ENCODE data around the gene SEC14L5. TPM values are rescaled to one million over a fixed set of nuclear protein-coding genes. Genes with fewer than 3 reads are reported as not detected.
"Not testable (repeated sequence)": the region's sequence is repeated elsewhere in the genome, so short reads cannot be mapped to it uniquely, and the experiment has no call there.

SEC14L5 gene
- total RNA-seq, 1 donor from 2014 or later: under 0.01 TPM

GRCh38 chr16:5036228-5037156 lies 78.4 kb downstream of the SEC14L5 start:
- DNase-seq (ENCODE audit: low read depth in 2 of 2): no peak

GRCh38 chr16:5040451-5040850 lies 82.3 kb downstream of the SEC14L5 start:
- DNase-seq (ENCODE audit: low read depth in 2 of 2): no peak

DNA sequence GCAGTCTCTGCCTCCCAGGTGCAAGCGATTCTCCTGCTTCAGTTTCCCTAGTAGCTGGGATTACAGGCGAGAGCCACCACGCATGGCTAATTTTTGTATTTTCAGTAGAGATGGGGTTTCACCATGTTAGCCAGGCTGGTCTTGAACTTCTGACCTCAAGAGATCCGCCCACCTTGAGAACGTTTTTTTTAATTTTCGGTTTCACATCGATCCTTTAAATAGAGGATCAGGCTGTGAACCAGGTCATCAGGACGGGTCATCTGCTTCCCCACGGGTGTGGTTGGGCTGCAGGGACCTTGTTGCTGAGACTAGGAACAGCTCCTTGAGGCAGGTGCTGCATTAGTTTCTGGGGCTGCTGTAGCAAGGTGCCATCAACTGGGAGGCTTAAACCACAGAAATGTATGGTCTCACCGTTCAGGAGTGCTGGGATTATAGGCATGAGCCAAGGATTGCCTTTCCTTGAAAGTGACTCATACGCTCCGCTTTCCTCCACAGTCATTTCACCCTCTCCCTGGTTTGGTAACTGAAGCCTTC lies 83.5 kb downstream of the SEC14L5 start:
- no peak for DNase-seq (ENCODE audit: low read depth in 2 of 2)

- no peak for DNase-seq (ENCODE audit: low read depth in 2 of 2)
Observed at GRCh38 chr16:5042574-5043171, 84.5 kb downstream of the SEC14L5 start.

DNA sequence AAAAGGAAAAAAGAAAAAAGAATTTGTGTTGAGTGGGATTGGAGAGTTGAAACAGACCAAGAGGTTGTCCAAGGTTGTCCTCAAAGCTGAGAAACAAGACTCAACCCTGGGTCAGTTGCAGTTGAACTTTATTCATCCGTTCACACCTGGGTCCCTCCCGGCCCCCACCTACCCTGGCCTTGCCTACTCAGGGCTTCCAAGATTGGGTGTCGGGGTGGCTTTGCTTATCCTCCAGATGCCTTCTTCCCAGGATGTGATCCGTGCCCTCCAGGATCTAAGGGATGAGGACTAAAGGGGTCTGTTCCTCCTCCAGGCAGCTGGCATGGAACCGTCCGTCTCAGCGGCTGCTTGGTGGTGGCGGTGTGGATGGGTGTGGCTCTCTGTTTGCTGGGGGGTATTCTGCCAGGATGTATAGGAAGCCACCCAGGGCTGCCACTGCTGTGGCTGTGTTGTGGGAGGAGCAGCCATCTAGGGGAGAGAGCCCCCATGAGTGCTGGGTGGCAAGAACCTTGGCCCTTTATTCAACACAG lies 85.9 kb downstream of the SEC14L5 start:
- DNase-seq (ENCODE audit: low read depth in 2 of 2): no peak

GRCh38 chr16:5044581-5044980 lies 86.5 kb downstream of the SEC14L5 start:
- not testable (repeated sequence) for DNase-seq (ENCODE audit: low read depth in 2 of 2)

DNA sequence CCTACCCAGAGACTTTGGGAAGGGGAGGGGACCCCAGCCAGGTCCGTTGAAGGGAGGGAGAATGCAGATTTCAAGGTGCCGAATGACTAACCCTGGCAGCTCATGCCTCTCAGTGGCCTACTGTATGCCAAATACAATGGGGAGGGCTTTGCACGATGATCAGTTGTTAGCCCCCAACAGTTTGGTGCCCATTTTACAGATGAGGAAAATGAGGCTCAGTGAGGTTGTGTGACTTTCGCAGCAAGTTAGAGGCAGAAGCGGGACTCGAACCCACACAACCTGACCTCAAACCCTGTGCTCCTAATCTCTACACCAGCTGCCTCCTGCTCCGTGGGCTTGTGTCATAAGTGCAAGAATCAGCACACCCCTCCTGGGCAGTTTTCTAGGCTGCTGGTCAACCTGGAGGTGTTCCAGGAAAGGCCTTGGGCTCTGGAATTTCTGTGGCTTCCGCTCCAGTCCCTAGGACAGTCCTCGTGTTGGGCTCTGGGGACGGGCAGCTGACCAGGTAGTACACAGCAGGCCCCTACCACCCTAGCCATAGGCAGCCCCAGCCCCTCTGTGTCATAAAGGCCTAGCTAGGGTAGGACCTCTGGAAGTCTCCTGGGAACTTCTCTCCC lies 87.5 kb downstream of the SEC14L5 start:
- no peak for DNase-seq (ENCODE audit: low read depth in 2 of 2)

- DNase-seq (ENCODE audit: low read depth in 2 of 2): no peak
Observed at GRCh38 chr16:5046914-5047313, 88.8 kb downstream of the SEC14L5 start.

GRCh38 chr16:5054876-5055865 lies 97.0 kb downstream of the SEC14L5 start:
- no peak for DNase-seq (ENCODE audit: low read depth in 2 of 2)

- peak; percentile 31 to 52 for DNase-seq (ENCODE audit: low read depth in 2 of 2)
Observed at GRCh38 chr16:5056352-5056751, 98.2 kb downstream of the SEC14L5 start.

- DNase-seq (ENCODE audit: low read depth in 2 of 2): peak; percentile 34 to 67
Observed at GRCh38 chr16:5058476-5058875, 100.3 kb downstream of the SEC14L5 start.

GRCh38 chr16:5059386-5060072 lies 101.4 kb downstream of the SEC14L5 start:
- no peak for DNase-seq (ENCODE audit: low read depth in 2 of 2)

DNA sequence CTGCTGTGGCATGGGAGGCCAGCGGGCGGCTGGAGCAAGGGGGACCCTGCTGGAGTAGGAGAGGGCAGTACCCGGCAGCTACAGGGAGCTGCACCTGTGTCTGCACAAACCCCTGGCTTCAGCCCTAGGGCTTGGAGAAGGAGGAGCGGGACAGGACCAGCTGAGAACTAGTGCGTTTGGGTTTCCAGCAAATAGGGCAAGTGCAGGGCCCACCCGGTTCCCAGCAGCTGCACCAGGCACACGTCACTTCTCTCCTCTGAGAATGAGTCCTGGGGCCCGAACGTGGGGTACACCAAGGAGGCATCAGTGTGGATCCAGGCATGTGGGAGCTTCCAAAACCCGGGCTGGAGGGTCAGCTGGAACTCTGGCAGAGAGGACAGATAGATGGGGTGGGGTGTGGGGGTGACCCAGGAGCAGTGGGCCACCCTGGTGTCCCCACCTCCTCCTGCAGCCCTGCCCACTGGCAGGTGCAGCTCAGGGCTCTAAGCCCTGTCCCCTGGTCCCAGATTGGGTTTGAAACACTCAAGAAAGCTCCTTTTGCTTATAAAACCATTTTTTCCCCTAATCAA lies 102.0 kb downstream of the SEC14L5 start:
- no peak for DNase-seq (ENCODE audit: low read depth in 2 of 2)

GRCh38 chr16:5062051-5062450 lies 103.9 kb downstream of the SEC14L5 start:
- DNase-seq (ENCODE audit: low read depth in 2 of 2): no peak

- DNase-seq (ENCODE audit: low read depth in 2 of 2): no peak
Observed at GRCh38 chr16:5062790-5063765, 104.9 kb downstream of the SEC14L5 start.

GRCh38 chr16:5064915-5065314 lies 106.8 kb downstream of the SEC14L5 start:
- DNase-seq (ENCODE audit: low read depth in 2 of 2): no peak

DNA sequence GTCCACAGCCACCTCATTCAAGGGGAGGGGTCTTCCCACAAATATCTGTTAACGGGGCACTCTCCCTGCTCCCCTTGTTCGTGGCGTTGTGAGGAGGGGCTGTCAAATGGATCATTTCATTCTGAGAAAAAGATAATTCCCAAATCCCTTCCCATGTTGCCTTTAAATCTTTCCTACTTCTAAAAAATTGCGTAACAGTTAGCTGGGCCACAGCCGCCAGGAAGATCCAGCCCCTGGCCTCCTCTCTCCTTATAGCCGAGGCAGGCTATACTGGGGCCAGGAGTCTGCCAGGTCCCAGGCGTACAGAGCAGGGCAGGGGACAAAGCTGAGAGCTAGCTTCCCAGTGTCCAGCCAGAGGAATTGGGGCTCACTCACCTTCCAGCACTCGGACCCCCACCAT lies 107.2 kb downstream of the SEC14L5 start:
- no peak for DNase-seq (ENCODE audit: low read depth in 2 of 2)

DNA sequence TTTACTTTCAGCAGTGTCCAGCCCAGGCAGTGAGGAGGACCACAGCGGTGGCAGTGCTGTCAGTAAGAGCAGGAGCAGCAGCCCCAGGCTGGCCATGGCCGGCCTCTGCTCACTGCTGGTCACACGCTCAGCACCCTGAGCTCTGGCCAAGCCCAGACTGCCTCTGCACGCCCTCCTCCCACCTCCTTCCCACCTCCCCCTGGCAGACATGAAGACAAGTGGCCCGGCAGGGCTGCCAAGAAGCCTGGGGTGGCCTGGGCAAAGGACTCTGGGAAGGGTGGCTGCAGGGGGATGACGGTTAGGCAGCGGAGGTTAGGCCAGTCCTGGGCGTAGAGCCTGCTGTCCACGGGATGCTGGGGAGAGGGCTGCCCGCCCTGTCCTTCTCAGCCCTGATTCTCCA lies 107.7 kb downstream of the SEC14L5 start, which contains the start of gene C16orf89:
TSS of gene C16orf89 (minus strand) at position 144 of the 400 bp plus-strand sequence. CDS start at position 96, 48 bp downstream.
- no peak for DNase-seq (ENCODE audit: low read depth in 2 of 2)

Measured in lung microvascular endothelial cell (primary cell).